ENCODE results near the gene OMP.

GRCh38 chr11:77089004-77089545, 13.6 kb upstream of the OMP start:
- TF ChIP-seq, protein P1, sequence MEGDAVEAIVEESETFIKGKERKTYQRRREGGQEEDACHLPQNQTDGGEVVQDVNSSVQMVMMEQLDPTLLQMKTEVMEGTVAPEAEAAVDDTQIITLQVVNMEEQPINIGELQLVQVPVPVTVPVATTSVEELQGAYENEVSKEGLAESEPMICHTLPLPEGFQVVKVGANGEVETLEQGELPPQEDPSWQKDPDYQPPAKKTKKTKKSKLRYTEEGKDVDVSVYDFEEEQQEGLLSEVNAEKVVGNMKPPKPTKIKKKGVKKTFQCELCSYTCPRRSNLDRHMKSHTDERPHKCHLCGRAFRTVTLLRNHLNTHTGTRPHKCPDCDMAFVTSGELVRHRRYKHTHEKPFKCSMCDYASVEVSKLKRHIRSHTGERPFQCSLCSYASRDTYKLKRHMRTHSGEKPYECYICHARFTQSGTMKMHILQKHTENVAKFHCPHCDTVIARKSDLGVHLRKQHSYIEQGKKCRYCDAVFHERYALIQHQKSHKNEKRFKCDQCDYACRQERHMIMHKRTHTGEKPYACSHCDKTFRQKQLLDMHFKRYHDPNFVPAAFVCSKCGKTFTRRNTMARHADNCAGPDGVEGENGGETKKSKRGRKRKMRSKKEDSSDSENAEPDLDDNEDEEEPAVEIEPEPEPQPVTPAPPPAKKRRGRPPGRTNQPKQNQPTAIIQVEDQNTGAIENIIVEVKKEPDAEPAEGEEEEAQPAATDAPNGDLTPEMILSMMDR (IDR thresholded peaks at IDR 0.05): no peak
- TF ChIP-seq POLR2A (IDR thresholded peaks at IDR 0.05): no peak
- TF ChIP-seq POLR2AphosphoS5 (IDR thresholded peaks at IDR 0.05): no peak
